Natural killer cell treated with Interleukin-12 subunit alpha and Interleukin-12 subunit beta and Interleukin-15 and Interleukin-18, amount 100 ng/mL, for 72 hours (primary cell): ENCODE data around the gene JARID2. TPM values are rescaled to one million over a fixed set of nuclear protein-coding genes. Genes with fewer than 3 reads are reported as not detected.
"Not testable (repeated sequence)": the region's sequence is repeated elsewhere in the genome, so short reads cannot be mapped to it uniquely, and the experiment has no call there.

Experiments used
- ATAC-seq, 2 donors: fragments of 150-1000 bp; cut with Tn5 transposase in 1 of 2; sonication (Bioruptor Pico), chemical (Tn5 transposase) in 1 of 2; 2 replicates each; pipeline ENCODE4 v1.10.0; 2021
- DNase-seq: peaks from one replicate; pipeline ENCODE4 v3.0.0; 2022; ENCODE audit warnings: low spot score
- H3K27ac Mint-ChIP-seq, 2 donors: 1 replicate in 1 of 2; 2 replicates in 1 of 2; pipeline ENCODE4 v1.8.0; 2022; ENCODE audit warnings: mixed read lengths in 2 of 2, mild to moderate bottlenecking in 1 of 2, moderate library complexity in 1 of 2
- H3K27me3 Mint-ChIP-seq, 2 donors: 1 replicate in 1 of 2; 2 replicates in 1 of 2; pipeline ENCODE4 v1.8.0; 2022; ENCODE audit warnings: mixed read lengths in 2 of 2
- H3K36me3 Mint-ChIP-seq: one replicate; pipeline ENCODE4 v1.8.0; 2022; ENCODE audit warnings: mixed read lengths
- H3K4me1 Mint-ChIP-seq, 2 donors: 1 replicate in 1 of 2; 2 replicates in 1 of 2; pipeline ENCODE4 v1.8.0; 2022; ENCODE audit warnings: low read depth in 2 of 2, mixed read lengths in 2 of 2, mild to moderate bottlenecking in 1 of 2
- H3K4me3 Mint-ChIP-seq: one replicate; pipeline ENCODE4 v1.8.0; 2022; ENCODE audit warnings: mixed read lengths
- H3K9me3 Mint-ChIP-seq: 2 replicates; pipeline ENCODE4 v1.8.0; 2022; ENCODE audit warnings: mixed read lengths
- total RNA-seq, 2 donors: library from RNA; stranded (reverse); gene quantifications; one replicate each; pipeline ENCODE4 v1.2.3, GENCODE V29; 2022

Gene JARID2
- total RNA-seq, 2 donors from 2014 or later = 28.6 to 34.9 TPM

DNA sequence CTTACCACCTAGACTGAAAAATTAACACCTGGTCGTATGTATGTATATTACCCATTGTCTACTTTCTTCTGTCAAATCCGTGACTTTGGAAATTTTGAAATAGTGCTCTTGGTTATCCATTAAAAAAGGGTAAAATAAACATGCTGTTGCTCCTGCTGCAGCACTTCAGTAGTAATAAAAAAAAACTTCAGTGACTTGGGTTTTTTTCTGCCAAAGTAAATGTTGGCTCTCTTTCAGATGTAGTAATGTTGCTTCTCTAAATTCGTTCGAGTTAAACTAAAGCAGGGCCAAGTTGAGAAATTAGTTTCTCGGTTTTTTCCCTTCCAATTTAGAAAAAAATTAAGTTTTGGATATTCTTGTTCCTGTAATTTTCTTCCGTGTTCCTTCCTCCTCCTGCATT, 34.2 kb downstream of the JARID2 start:
- no peaks in the 10 kb centered on the region for H3K36me3 Mint-ChIP-seq
- peak overlapping the region; percentile 4 to 16 for H3K27ac Mint-ChIP-seq
- no peak for ATAC-seq
- DNase-seq = no peak
- H3K4me3 Mint-ChIP-seq = no peak overlapping the region
- peaks cover 55 to 57% of the 10 kb centered on the region in 2 donors for H3K4me1 Mint-ChIP-seq
- no peaks in the 10 kb centered on the region for H3K27me3 Mint-ChIP-seq
- H3K9me3 Mint-ChIP-seq = no peaks in the 10 kb centered on the region

DNA sequence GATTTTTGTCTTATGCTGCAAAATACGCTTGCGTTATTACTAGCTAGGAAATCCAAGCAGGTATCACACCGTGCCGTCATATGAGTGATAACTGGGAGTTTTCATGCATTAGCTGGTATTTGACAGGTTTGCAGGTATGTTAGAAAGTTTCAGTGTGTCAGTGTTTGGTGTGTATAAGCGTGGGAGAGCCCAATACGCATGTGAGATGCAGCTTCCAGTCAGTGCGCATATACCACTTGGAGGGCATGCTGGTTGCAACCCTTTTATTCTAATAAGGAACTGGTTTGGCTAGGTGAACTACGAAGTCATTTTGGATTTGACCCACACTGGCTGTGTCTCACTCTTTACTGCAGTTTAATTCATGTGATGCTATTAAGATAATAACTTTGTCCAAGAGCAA, 35.1 kb downstream of the JARID2 start:
- no peak overlapping the region for H3K4me3 Mint-ChIP-seq
- H3K9me3 Mint-ChIP-seq = no peaks in the 10 kb centered on the region
- H3K27me3 Mint-ChIP-seq = no peaks in the 10 kb centered on the region
- H3K36me3 Mint-ChIP-seq = no peaks in the 10 kb centered on the region
- ATAC-seq (no peak), DNase-seq (no peak)
- peak overlapping the region; percentile 4 to 16 for H3K27ac Mint-ChIP-seq
- H3K4me1 Mint-ChIP-seq = peaks cover 52 to 54% of the 10 kb centered on the region in 2 donors

DNA sequence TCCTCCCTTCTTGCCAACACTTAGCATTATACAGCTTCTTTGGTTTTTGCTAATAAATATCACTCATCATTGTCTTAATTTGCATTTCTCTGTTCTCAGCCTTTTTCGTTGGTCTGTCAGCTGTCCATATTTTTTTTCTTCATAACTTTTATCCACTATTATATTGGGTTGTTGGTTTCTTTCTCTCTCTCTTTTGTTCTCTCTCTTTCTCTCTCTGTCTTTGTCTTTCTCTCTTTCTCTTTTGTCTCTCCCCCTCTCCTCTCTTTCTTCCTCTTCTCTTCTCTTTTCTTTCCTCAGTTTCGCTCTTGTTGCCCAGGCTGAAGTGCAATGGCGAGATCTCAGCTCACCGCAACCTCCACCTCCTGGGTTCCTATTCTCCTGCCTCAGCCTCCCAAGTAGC, 36.5 kb downstream of the JARID2 start:
- Mint-ChIP-seq H3K27me3 (no peaks in the 10 kb centered on the region), H3K4me1 (peaks cover 48 to 49% of the 10 kb centered on the region in 2 donors), H3K27ac (peak overlapping the region in 1 of 2 donors; percentile 12), H3K36me3 (no peaks in the 10 kb centered on the region), H3K4me3 (peak overlapping the region; percentile 1), H3K9me3 (no peaks in the 10 kb centered on the region)
- ATAC-seq (no peak), DNase-seq (no peak)

GRCh38 chr6:15283986-15284361, 38.1 kb downstream of the JARID2 start:
- H3K4me3 Mint-ChIP-seq = no peak overlapping the region
- peak overlapping the region in 1 of 2 donors; percentile 45 for H3K27ac Mint-ChIP-seq
- H3K36me3 Mint-ChIP-seq = no peaks in the 10 kb centered on the region
- no peak for ATAC-seq
- H3K27me3 Mint-ChIP-seq = no peaks in the 10 kb centered on the region
- no peaks in the 10 kb centered on the region for H3K9me3 Mint-ChIP-seq
- DNase-seq = no peak
- peaks cover 55 to 59% of the 10 kb centered on the region in 2 donors for H3K4me1 Mint-ChIP-seq

DNA sequence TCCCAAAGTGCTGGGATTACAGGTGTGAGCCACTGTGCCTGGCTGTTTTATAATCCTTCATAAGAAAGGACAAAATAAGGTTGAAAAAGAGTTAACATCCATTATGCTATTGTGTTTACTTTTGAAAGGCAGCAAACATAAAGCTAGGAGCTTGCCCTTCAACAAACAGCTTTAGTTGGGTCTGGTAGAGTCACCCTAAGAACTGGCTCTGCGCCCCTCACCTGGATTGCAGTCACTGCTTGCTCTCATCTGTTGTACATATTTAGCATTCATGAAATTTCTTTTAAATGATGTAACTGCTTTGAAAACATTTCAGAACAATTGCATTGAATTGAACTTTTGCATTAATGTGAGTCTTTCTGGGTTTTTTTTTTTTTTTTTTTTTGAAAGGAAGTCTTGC, 38.9 kb downstream of the JARID2 start:
- Mint-ChIP-seq H3K4me3 (no peak overlapping the region), H3K4me1 (peaks cover 51 to 56% of the 10 kb centered on the region in 2 donors), H3K27me3 (no peaks in the 10 kb centered on the region), H3K27ac (no peak overlapping the region), H3K36me3 (no peaks in the 10 kb centered on the region), H3K9me3 (no peaks in the 10 kb centered on the region)
- no peak for ATAC-seq
- DNase-seq = no peak

- Mint-ChIP-seq H3K4me1 (peaks cover 48 to 53% of the 10 kb centered on the region in 2 donors), H3K27me3 (no peaks in the 10 kb centered on the region), H3K36me3 (no peaks in the 10 kb centered on the region), H3K9me3 (no peaks in the 10 kb centered on the region), H3K4me3 (no peak overlapping the region), H3K27ac (no peak overlapping the region)
- DNase-seq (no peak), ATAC-seq (no peak)
Observed at GRCh38 chr6:15285682-15286294, 39.9 kb downstream of the JARID2 start.

DNA sequence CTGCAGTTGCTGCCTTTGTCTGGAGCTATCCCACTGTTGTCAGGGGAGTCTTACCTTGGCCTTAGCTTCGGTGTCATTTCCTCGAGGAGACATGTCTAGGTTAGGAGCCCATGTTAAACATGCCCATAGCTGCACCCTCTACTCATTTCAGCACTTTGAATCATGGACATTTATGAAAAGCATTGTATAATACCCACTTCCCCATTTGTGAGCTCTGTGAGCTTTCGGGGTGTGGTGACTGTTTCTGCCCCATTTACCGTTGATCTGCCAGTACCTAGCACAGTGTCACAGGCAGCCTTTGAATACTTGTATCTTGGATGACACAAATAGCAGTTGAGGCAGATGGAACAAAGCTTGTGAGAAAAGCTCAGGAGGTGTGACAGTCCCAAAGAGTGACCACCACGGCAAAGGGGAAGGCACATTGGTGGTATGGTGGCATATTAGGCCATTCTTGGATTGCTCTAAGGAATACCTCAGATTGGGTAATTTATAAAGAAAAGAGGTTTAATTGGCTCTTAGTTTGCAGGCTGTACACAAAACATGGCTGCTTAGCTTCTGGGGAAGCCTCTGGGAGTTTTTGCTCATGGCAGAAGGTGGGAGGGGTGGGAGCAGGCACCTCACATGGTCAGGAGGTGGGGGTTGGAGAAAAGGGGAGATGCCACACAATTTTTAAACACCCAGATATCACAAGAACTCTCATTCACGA, 42.0 kb downstream of the JARID2 start:
- Mint-ChIP-seq H3K4me3 (peak overlapping the region; percentile 33), H3K27ac (peak overlapping the region; percentile 70 to 82), H3K36me3 (no peaks in the 10 kb centered on the region), H3K4me1 (peaks cover 41 to 48% of the 10 kb centered on the region in 2 donors), H3K9me3 (no peaks in the 10 kb centered on the region), H3K27me3 (no peaks in the 10 kb centered on the region)
- no peak for ATAC-seq
- no peak for DNase-seq

DNA sequence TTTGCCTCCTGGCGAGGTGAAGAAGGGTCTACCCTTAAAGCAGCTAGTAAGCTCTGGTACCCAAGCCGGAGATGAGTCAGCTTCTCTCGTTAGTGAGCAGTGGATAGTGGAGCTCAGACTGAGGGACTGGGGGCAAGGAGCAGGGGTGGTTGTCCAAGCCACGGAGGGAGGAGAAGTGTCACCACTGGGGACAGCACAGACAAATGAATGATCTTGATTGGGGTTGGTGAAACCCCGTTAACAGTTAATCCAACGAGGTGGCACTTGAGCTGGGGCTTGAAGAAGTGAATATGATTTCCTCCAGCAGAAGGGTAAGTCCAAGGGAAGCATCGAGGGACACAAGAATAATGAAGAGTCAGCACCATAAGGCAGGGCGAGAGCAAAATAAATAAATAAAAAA, 43.0 kb downstream of the JARID2 start:
- peak overlapping the region; percentile 70 to 82 for H3K27ac Mint-ChIP-seq
- no peaks in the 10 kb centered on the region for H3K9me3 Mint-ChIP-seq
- no peak for DNase-seq
- no peaks in the 10 kb centered on the region for H3K36me3 Mint-ChIP-seq
- peak overlapping the region; percentile 24 for H3K4me3 Mint-ChIP-seq
- H3K4me1 Mint-ChIP-seq = peaks cover 52 to 55% of the 10 kb centered on the region in 2 donors
- peak; percentile 62 to 72 for ATAC-seq
- no peaks in the 10 kb centered on the region for H3K27me3 Mint-ChIP-seq

DNA sequence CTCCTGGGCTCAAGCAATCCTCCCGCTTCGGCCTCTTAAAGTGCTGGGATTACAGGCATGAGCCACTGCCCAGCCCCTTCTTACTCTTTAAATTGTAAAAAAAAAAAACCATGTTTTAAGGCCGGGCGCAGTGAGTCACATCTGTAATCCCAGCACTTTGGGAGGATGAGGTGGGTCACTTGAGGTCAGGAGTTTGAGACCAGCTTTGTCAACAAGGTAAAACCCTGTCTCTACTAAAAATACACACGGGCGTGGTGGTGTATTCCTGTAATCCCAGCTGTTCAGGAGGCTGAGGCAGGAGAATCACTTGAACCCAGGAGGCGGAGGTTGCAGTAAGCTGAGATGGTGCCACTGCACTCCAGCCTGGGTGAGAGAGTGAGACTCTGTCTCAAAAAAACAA, 43.6 kb downstream of the JARID2 start:
- H3K27me3 Mint-ChIP-seq, ATAC-seq, DNase-seq, H3K36me3 Mint-ChIP-seq, H3K4me3 Mint-ChIP-seq, H3K9me3 Mint-ChIP-seq: not testable (repeated sequence)
- peak overlapping the region in 1 of 2 donors; percentile 31 for H3K27ac Mint-ChIP-seq
- H3K4me1 Mint-ChIP-seq = peaks cover 54 to 57% of the 10 kb centered on the region in 2 donors

- ATAC-seq (no peak), DNase-seq (no peak)
- Mint-ChIP-seq H3K27me3 (no peaks in the 10 kb centered on the region), H3K4me1 (peaks cover 58 to 61% of the 10 kb centered on the region in 2 donors), H3K4me3 (no peak overlapping the region), H3K27ac (peak overlapping the region; percentile 11 to 31), H3K9me3 (no peaks in the 10 kb centered on the region), H3K36me3 (no peaks in the 10 kb centered on the region)
Observed at GRCh38 chr6:15290067-15290680, 44.3 kb downstream of the JARID2 start.

- Mint-ChIP-seq H3K4me1 (peaks cover 58 to 65% of the 10 kb centered on the region in 2 donors), H3K27ac (peak overlapping the region; percentile 22 to 73), H3K4me3 (no peak overlapping the region), H3K27me3 (no peaks in the 10 kb centered on the region), H3K36me3 (no peaks in the 10 kb centered on the region), H3K9me3 (no peaks in the 10 kb centered on the region)
- DNase-seq (no peak), ATAC-seq (peak in 1 of 2 donors; percentile 62)
Observed at GRCh38 chr6:15290962-15291704, 45.3 kb downstream of the JARID2 start.

DNA sequence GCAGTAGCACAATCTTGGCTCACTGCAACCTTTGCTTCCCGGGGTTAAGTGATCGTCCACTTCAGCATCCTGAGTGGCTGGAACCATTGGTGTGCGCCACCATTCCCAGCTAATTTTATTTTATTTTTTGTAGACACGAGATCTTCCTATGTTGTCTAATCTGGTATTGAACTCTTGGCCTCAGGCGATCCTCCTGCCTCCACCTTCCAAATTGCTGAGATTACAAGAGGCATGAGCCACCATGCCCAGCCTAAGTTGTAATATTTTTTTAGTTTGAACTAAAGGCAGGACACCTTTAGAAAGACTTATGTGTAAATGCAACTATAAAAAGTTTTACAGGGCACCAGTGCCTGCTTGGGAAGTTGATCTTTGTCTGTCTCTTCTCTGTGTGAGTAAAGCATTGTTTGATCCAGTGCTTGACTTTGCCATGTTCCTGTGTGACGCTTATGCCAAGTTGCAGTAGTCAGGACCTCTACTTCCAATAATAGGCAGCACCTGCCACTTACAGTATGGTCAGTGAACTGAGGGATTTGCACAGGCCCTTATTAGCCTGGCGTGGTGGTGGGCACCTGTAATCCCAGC, 46.9 kb downstream of the JARID2 start:
- Mint-ChIP-seq H3K27ac (peak overlapping the region; percentile 64 to 73), H3K27me3 (no peaks in the 10 kb centered on the region), H3K36me3 (no peaks in the 10 kb centered on the region), H3K4me1 (peaks cover 64 to 72% of the 10 kb centered on the region in 2 donors), H3K4me3 (peak overlapping the region; percentile 38), H3K9me3 (no peaks in the 10 kb centered on the region)
- ATAC-seq (no peak), DNase-seq (no peak)

- peak overlapping the region; percentile 38 for H3K4me3 Mint-ChIP-seq
Observed at GRCh38 chr6:15293674-15294073, 47.8 kb downstream of the JARID2 start.

More at GRCh38 chr6:15293674-15294073, 47.8 kb downstream of the JARID2 start:
- Mint-ChIP-seq H3K27ac (peak overlapping the region; percentile 64 to 73), H3K4me1 (peaks cover 61 to 70% of the 10 kb centered on the region in 2 donors), H3K36me3 (no peaks in the 10 kb centered on the region), H3K27me3 (no peaks in the 10 kb centered on the region), H3K9me3 (no peaks in the 10 kb centered on the region)
- ATAC-seq = no peak
- no peak for DNase-seq
